Stimulated activated naive B cell treated with anti-CD40 and anti-IgM and Interleukin-4, amounts not matched to agents 10 μg/mL and 1 μg/mL and 100 μg/mL, for 72 hours (primary cell): ENCODE data around the gene ST7L.

ENCODE experiments used
- ATAC-seq, 2 donors: fragments of 150-1000 bp; cut with Tn5 transposase; replicated peaks; 2 replicates each; pipeline ENCODE4 v1.10.0; 2021; ENCODE audit warnings: moderate library complexity in 1 of 2
- DNase-seq: peaks from one replicate; pipeline ENCODE4 v3.0.0; 2021
- H3K27ac Mint-ChIP-seq: one replicate; pipeline ENCODE4 v1.8.0; 2022; ENCODE audit warnings: mild to moderate bottlenecking, mixed read lengths
- H3K27me3 Mint-ChIP-seq, 2 donors: one replicate each; pipeline ENCODE4 v1.8.0; 2022; ENCODE audit warnings: mixed read lengths in 2 of 2
- H3K36me3 Mint-ChIP-seq, 2 donors: one replicate each; pipeline ENCODE4 v1.8.0; 2022; ENCODE audit warnings: mixed read lengths in 2 of 2, mild to moderate bottlenecking in 1 of 2
- H3K4me1 Mint-ChIP-seq, 2 donors: one replicate each; pipeline ENCODE4 v1.8.0; 2022; ENCODE audit warnings: mixed read lengths in 2 of 2, mild to moderate bottlenecking in 1 of 2
- H3K4me3 Mint-ChIP-seq, 2 donors: one replicate each; pipeline ENCODE4 v1.8.0; 2022; ENCODE audit warnings: mild to moderate bottlenecking in 2 of 2, mixed read lengths in 2 of 2, moderate library complexity in 1 of 2
- H3K9me3 Mint-ChIP-seq, 2 donors: one replicate each; pipeline ENCODE4 v1.8.0; 2022; ENCODE audit warnings: mixed read lengths in 2 of 2, mild to moderate bottlenecking in 1 of 2

The ST7L gene

DNA sequence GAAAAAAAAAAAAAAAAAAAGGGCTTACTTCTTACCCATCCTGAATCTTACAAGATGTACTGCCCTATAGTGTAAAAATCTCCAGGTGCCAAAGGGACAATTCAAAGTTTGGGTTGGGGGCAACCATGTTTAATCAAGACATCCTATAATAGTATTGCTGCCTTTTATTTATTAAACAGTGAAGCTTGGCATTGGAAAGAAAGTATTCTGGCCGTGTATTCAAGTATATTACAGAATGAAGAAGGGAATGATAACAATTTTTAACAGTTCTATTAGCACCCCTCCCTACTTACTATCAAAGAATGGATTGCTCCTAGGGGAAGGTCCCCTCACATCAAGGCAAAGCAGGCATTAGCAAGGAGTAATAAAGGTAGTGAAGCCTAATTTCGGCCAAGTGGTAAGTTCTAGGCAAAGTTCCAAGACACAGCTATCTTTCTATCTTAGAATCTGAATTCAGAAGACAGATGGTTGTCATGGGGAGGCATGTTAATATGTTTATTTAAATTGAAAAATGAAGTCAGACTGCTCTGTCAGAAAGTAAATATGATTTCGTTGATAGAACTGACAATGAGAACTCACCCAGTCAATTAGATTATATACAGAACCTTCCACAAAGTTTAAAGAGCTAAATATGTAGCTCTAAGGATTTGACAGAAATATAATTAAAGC is 24.6 kb downstream of the ST7L start:
- Mint-ChIP-seq H3K9me3 (peaks cover 4 to 5% of the 10 kb centered on the region in 2 donors), H3K27me3 (no peaks in the 10 kb centered on the region), H3K36me3 (peaks cover 17 to 21% of the 10 kb centered on the region in 2 donors), H3K27ac (no peak overlapping the region), H3K4me1 (no peaks in the 10 kb centered on the region), H3K4me3 (no peak overlapping the region)
- no peak for ATAC-seq
- DNase-seq, result no peak

DNA sequence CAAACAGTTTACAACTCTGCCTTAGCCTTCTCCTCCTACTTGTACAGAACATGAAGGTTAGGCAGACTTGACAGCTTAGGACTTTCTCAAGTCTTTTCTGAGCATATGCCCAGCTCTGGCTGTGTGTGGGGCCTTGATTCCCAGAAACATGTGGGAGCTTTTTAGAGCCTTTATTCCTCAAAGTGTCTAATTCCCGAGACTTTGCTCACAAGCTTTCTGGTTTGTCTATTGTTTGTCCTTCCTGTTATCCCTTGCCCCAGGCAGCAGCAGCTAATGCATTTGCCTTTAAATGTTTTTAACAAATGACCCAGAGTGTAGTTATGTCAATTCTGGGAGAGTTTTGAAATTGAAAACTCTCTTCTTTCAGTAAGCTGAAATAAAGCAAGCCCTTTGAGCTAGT is 29.2 kb downstream of the ST7L start:
- Mint-ChIP-seq H3K4me1 (no peaks in the 10 kb centered on the region), H3K27me3 (no peaks in the 10 kb centered on the region), H3K9me3 (peaks cover 7 to 8% of the 10 kb centered on the region in 2 donors), H3K4me3 (no peak overlapping the region), H3K27ac (no peak overlapping the region), H3K36me3 (peaks cover 23 to 32% of the 10 kb centered on the region in 2 donors)
- DNase-seq, result no peak
- ATAC-seq, result no peak

DNA sequence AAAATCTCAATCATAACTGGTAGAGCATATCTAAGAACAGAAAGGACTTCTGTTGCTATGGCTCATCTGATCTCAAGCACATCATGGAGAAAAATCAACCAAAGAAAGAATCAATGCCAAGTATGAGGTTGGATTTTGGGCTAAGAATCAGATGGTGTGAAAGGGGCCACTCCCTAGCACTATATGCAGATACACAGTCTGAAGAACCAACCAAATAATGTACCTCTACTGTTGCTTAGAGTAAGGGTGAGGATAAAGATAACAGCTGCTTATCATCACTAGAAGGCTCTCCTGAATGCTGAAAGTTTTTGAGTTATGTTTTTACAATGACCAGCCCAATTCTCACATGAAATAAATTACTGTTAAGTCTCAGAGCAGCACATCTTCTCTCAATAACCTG is 35.6 kb downstream of the ST7L start:
- Mint-ChIP-seq H3K4me1 (no peaks in the 10 kb centered on the region), H3K36me3 (peaks cover 11 to 19% of the 10 kb centered on the region in 2 donors), H3K27me3 (no peaks in the 10 kb centered on the region), H3K9me3 (no peaks in the 10 kb centered on the region), H3K27ac (no peak overlapping the region), H3K4me3 (no peak overlapping the region)
- DNase-seq (no peak), ATAC-seq (no peak)

DNA sequence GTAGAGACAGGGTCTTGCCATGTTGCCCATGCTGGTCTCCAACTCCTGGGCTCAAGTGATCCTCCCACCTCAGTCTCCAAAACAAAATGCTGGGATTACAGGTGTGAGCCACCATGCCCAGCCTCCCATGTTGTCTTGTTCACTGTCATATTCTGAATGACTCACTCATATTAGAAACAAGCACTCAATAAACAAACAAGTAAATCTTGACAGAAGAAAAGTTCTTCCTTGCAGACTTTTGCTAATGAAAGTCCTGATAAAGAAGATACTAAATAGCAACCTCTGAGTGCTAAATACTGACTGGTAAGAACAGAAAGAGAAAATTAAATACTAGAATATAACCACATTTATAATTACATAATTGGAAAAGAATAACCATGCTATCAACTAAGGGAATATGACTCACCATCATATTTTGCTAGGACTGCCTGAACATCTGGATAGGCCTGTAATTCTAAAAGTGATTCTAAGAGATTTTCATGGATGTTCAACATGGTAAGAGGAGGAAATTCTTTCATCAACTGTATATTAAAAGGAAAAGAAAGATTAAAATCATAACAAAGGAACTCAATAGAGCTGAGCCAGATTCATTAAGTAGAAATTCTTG is 37.3 kb downstream of the ST7L start:
- Mint-ChIP-seq H3K27me3 (no peaks in the 10 kb centered on the region), H3K4me1 (no peaks in the 10 kb centered on the region), H3K27ac (no peak overlapping the region), H3K36me3 (peaks cover 14 to 19% of the 10 kb centered on the region in 2 donors), H3K9me3 (no peaks in the 10 kb centered on the region), H3K4me3 (no peak overlapping the region)
- no peak for DNase-seq
- no peak for ATAC-seq

DNA sequence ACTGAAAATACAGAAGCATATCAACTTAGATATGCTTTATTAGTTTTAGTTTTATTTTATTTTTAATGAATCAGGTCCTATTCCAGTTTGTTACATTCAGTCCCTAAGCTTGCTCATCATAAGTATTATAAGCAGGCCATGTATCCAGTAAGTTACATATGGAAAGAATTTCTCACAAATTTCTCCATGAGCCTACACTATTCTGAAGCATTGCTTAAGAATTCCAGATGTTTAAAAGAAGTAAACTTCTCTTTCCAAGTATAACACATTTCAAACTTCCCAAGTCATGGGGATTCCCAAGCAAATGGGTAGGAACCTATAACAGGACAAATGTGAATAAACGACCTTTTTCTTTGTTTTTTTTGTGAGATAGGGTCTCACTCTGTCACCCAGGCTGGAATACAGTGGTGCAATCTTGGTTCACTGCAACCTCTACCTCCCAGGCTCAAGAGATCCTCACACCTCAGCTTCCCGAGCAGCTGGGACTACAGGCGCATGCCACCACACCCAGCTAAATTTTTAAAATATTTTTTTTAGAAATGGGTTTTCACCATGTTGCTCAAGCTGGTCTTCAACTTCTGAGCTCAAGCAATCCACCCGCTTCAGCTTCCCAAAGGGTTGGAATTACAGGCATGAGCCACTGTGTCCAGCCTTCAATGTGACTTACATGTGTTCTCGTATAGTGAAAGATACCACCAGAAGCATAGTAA is 39.0 kb downstream of the ST7L start:
- Mint-ChIP-seq H3K27me3 (no peaks in the 10 kb centered on the region), H3K4me3 (no peak overlapping the region), H3K9me3 (no peaks in the 10 kb centered on the region), H3K36me3 (peaks cover 16 to 31% of the 10 kb centered on the region in 2 donors), H3K4me1 (no peaks in the 10 kb centered on the region), H3K27ac (no peak overlapping the region)
- ATAC-seq (no peak), DNase-seq (no peak)

DNA sequence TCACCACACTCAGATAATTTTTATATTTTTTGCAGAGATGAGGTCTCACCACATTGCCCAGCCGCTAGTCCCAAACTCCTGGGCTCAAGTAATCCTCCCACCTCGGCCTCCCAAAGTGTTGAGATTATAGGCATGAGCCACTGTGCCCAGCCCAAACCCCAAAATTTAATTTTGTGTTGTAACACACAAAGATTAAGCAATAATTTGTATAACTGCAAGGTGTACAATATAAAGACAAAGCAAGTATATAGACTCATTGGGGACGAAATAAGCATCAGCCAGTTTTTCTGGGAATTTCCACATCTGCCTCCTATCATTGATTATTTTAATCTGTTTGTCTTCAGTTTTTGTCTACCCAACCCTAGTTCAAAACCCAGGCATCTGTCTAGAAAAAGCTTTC is 42.7 kb downstream of the ST7L start:
- H3K27me3 Mint-ChIP-seq, result no peaks in the 10 kb centered on the region
- DNase-seq (no peak), ATAC-seq (no peak)
- no peaks in the 10 kb centered on the region for H3K9me3 Mint-ChIP-seq
- H3K4me3 Mint-ChIP-seq, result no peak overlapping the region
- no peak overlapping the region for H3K27ac Mint-ChIP-seq
- no peaks in the 10 kb centered on the region for H3K4me1 Mint-ChIP-seq
- H3K36me3 Mint-ChIP-seq, result peaks cover 19 to 41% of the 10 kb centered on the region in 2 donors

DNA sequence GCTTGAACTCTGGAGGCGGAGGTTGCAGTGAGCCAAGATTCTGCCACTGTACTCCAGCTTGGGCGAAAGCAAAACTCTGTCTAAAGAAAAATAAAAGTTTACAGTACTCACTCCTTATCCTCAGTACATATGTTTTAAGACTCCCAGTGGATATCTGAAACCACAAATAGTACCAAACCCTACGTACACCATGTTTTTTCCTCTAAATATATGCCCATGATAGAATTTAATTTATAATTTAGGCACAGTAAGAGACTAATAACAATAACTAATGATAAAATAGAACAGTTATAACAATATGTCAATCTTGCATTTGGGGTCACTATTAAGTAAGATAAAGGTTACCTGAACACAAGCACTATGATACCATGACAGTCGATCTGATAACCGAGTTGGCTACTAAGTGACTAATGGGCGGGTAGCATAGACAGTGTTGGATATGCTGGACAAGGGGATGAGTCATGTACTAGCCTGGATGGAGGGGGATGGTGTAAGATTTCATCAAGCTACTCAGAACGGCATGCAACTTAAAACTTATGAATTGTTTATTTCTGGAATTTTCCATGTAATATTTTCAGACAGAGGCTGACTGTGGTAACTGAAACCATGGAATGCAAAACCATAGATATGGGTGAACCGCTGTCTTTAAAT is 43.7 kb downstream of the ST7L start:
- H3K9me3 Mint-ChIP-seq, result no peaks in the 10 kb centered on the region
- DNase-seq (no peak), ATAC-seq (no peak)
- no peaks in the 10 kb centered on the region for H3K27me3 Mint-ChIP-seq
- peaks cover 18 to 38% of the 10 kb centered on the region in 2 donors for H3K36me3 Mint-ChIP-seq
- no peak overlapping the region for H3K27ac Mint-ChIP-seq
- H3K4me3 Mint-ChIP-seq, result no peak overlapping the region
- H3K4me1 Mint-ChIP-seq, result no peaks in the 10 kb centered on the region

DNA sequence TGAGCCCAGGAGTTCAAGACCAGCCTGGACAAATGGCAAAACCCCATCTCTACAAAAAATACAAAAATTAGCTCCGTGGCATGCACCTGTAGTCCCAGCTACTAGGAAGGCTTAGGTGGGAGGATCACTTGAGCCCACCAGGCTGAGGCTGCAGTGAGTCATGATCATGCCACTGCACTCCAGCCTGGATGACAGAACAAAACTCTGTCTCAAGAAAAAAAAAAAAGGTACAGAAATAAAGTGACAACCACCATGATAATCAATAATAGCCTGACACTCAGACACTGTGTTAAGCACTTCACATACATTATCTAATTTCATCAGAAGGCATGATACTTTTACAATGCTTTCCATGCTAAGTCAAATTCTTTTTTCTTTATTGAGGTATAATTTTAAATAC is 53.1 kb downstream of the ST7L start:
- H3K4me3 Mint-ChIP-seq, result no peak overlapping the region
- ATAC-seq, result no peak
- H3K27ac Mint-ChIP-seq, result no peak overlapping the region
- DNase-seq, result no peak
- peaks cover 0 to 3% of the 10 kb centered on the region in 2 donors for H3K4me1 Mint-ChIP-seq
- no peaks in the 10 kb centered on the region for H3K27me3 Mint-ChIP-seq
- H3K9me3 Mint-ChIP-seq, result no peaks in the 10 kb centered on the region
- peaks cover 9 to 16% of the 10 kb centered on the region in 2 donors for H3K36me3 Mint-ChIP-seq

DNA sequence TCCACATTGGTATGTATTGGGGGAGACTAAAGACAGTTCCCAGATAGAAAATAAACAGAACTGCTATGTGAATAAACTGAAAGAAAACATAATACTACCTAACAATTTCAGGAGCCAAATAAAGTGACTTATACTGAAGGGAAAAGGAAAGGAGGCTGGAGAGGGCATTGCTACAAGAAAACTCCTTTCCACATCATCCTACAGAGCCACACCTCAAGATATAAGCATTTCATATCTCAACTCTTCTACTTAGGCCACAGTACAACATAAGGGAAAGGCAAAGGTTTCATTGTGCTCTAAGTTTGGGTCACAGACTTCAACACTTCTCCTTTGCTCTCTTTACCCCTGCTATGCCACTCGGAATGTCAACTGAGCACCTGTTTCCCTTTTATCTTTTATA is 54.9 kb downstream of the ST7L start:
- Mint-ChIP-seq H3K27ac (no peak overlapping the region), H3K27me3 (no peaks in the 10 kb centered on the region), H3K4me1 (peaks cover 0 to 3% of the 10 kb centered on the region in 2 donors), H3K36me3 (peaks cover 8 to 14% of the 10 kb centered on the region in 2 donors), H3K4me3 (no peak overlapping the region), H3K9me3 (no peaks in the 10 kb centered on the region)
- DNase-seq (no peak), ATAC-seq (no peak)

DNA sequence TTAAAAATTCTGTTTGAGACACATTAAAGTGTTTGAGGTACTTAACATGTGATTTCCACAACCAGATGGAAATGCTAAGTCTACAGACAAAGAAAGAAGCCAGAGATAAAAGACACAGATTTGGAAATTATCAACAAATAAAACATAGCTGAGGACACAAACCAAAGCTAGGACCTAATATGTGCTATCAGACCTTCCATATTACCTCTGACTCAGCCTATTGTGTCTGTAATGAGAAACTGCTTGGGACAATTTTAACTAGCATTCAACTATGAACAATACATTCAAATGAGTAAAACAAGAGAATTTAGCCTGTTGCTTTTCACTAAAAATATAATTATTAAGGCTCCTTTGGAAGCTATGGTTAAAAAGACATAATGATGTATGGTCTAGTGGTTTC is 55.6 kb downstream of the ST7L start:
- no peak for DNase-seq
- Mint-ChIP-seq H3K36me3 (peaks cover 8 to 13% of the 10 kb centered on the region in 2 donors), H3K9me3 (no peaks in the 10 kb centered on the region), H3K4me1 (peaks cover 0 to 3% of the 10 kb centered on the region in 2 donors), H3K27ac (no peak overlapping the region), H3K27me3 (no peaks in the 10 kb centered on the region), H3K4me3 (no peak overlapping the region)
- no peak for ATAC-seq

DNA sequence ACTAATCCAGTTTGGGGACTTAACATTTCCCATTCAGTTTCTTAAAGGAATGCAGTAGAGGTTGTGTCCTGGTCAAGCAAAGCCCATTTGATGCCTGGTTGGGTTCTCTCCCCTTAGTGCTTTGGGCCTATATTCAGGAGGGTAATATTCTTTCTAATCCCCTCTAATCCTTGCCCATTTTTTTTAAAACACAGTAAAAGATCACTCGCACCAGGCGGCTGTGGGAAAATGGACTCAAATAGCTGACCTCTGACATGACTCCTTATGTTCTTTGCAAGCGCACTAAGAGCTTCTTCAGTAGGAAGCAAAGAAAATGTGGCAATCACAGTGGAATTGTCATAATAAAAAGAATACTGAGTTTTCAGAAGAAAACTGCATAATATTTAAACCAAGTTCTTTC is 60.3 kb downstream of the ST7L start:
- Mint-ChIP-seq H3K36me3 (peaks cover 4 to 13% of the 10 kb centered on the region in 2 donors), H3K4me1 (peaks cover 3 to 6% of the 10 kb centered on the region in 2 donors), H3K27ac (no peak overlapping the region), H3K9me3 (no peaks in the 10 kb centered on the region), H3K4me3 (no peak overlapping the region), H3K27me3 (no peaks in the 10 kb centered on the region)
- ATAC-seq, result no peak
- no peak for DNase-seq

DNA sequence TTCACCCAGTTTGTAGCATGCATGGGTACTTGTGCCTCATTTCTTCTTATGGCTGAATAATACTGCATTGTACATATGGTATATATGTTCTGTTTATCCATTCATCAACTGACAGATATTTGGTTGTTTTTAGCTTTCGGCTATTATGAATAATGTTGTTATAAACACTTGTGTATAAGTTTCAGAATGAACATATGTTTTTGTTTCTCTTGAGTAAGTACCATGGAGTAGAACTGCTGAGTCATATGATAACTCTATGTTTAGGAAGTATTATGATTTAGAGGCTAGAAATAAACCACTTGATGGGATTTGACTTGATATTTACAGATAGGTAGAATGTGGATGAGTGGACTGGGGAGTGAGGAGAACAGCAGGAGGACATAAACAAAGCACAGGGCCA is 61.6 kb downstream of the ST7L start:
- DNase-seq, result no peak
- peaks cover 5 to 13% of the 10 kb centered on the region in 2 donors for H3K36me3 Mint-ChIP-seq
- H3K4me1 Mint-ChIP-seq, result peaks cover 3 to 6% of the 10 kb centered on the region in 2 donors
- no peak for ATAC-seq
- H3K27ac Mint-ChIP-seq, result no peak overlapping the region
- H3K27me3 Mint-ChIP-seq, result no peaks in the 10 kb centered on the region
- H3K4me3 Mint-ChIP-seq, result no peak overlapping the region
- H3K9me3 Mint-ChIP-seq, result no peaks in the 10 kb centered on the region

DNA sequence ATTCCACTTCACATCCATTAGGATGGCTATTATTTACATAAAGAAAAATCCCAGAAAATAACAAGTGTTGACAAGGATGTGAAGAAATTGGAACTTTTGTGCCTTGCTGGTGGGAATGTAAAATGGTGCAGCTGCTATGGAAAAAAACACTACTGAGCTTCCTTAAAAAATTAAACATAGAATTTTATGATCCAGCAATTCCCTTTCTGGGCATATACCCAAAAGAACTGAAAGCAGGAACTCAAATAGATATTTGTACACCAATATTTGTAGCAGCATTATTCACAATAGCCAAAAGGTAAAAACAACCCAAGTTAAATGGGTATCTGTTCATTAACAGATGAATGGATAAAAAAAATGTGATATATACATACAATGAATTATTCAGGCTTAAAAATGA is 64.5 kb downstream of the ST7L start:
- no peaks in the 10 kb centered on the region for H3K27me3 Mint-ChIP-seq
- peaks cover 3 to 6% of the 10 kb centered on the region in 2 donors for H3K4me1 Mint-ChIP-seq
- H3K4me3 Mint-ChIP-seq, result no peak overlapping the region
- no peak for ATAC-seq
- H3K36me3 Mint-ChIP-seq, result peaks cover 3 to 13% of the 10 kb centered on the region in 2 donors
- DNase-seq, result no peak
- no peak overlapping the region for H3K27ac Mint-ChIP-seq
- H3K9me3 Mint-ChIP-seq, result no peaks in the 10 kb centered on the region

DNA sequence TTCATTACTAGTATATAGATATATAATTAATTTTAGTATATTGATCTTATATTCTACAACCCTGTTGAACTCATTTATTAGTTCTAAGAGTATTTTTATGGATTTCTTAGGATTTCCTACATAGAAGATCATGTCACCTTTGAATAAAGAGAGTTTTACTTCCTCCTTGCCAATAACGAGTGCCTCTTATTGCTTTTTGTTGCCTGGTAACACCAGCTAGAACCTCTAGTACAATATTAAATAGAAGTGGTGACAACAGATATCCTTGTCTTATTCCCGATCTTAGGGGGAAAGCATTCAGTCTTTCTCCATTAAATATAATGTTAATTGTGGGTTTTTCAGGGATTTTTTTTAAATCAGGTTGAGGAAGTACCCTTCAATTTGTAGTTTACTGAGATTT is 69.4 kb downstream of the ST7L start:
- DNase-seq, result no peak
- ATAC-seq, result no peak
- no peak overlapping the region for H3K4me3 Mint-ChIP-seq
- H3K27me3 Mint-ChIP-seq, result no peaks in the 10 kb centered on the region
- H3K4me1 Mint-ChIP-seq, result no peaks in the 10 kb centered on the region
- H3K36me3 Mint-ChIP-seq, result peaks cover under 1 to 7% of the 10 kb centered on the region in 2 donors
- no peaks in the 10 kb centered on the region for H3K9me3 Mint-ChIP-seq
- H3K27ac Mint-ChIP-seq, result no peak overlapping the region
